CD14-positive monocyte (primary cell): Measurements from ENCODE around the gene NEK6. TPM values are rescaled to one million over a fixed set of nuclear protein-coding genes. Genes with fewer than 3 reads are reported as not detected.
A peak's percentile ranks its signal among the peaks of the same experiment; 100 is the strongest.

Experiments
- DNase-seq, 3 donors: peaks; one replicate each; pipeline ENCODE4 v3.0.0-alpha.2; 2011 to 2022
- H2AFZ ChIP-seq: 2 replicates; pipeline ENCODE4 v1.6.0; 2012; ENCODE audit warnings: mild to moderate bottlenecking, low read depth, low read length, inconsistent platforms; ENCODE audit not compliant: insufficient read depth, poor library complexity, severe bottlenecking
- H3K27ac ChIP-seq, 2 donors: 1 replicate in 1 of 2; 2 replicates in 1 of 2; pipeline ENCODE4 v1.5.1; 2012 to 2013; ENCODE audit warnings: low read length in 2 of 2, control low read depth in 1 of 2, inconsistent platforms in 1 of 2, low read depth in 1 of 2, mild to moderate bottlenecking in 1 of 2
- H3K27me3 ChIP-seq, 2 donors: one replicate each; pipeline versions ENCODE4 v1.6.0 to v1.6.1; 2011 to 2013; ENCODE audit warnings: low read length in 2 of 2; ENCODE audit not compliant: control insufficient read depth in 2 of 2, insufficient read depth in 2 of 2
- H3K36me3 ChIP-seq, 2 donors: replicated peaks in 1 of 2; 1 replicate in 1 of 2; 2 replicates in 1 of 2; pipeline versions ENCODE4 v1.5.1 to v1.6.1; 2012 to 2013; ENCODE audit warnings: low read length in 2 of 2, control low read depth in 1 of 2, inconsistent platforms in 1 of 2, mild to moderate bottlenecking in 1 of 2; ENCODE audit not compliant: insufficient read depth in 2 of 2, control insufficient read depth in 1 of 2
- H3K4me1 ChIP-seq, 2 donors: 1 replicate in 1 of 2; 2 replicates in 1 of 2; pipeline versions ENCODE4 v1.5.1 to v1.6.1; 2012 to 2013; ENCODE audit warnings: low read length in 2 of 2, control low read depth in 1 of 2, inconsistent platforms in 1 of 2, mild to moderate bottlenecking in 1 of 2, moderate library complexity in 1 of 2; ENCODE audit not compliant: insufficient read depth in 2 of 2, control insufficient read depth in 1 of 2
- H3K4me2 ChIP-seq: replicated peaks from 2 replicates; pipeline ENCODE3; 2012; ENCODE audit warnings: low read length, moderate library complexity, mild to moderate bottlenecking; ENCODE audit not compliant: poor library complexity, severe bottlenecking; ENCODE audit errors: extremely low read depth
- H3K4me3 ChIP-seq, 3 experiments: fragments of 200-600 bp in 1 of 3; sonication (generic) in 1 of 3; replicated peaks in 1 of 3; 1 replicate in 2 of 3; 2 replicates in 1 of 3; pipeline ENCODE4 v1.5.1; 2011 to 2013; ENCODE audit warnings: low read length in 3 of 3, mild to moderate bottlenecking in 3 of 3, control low read depth in 2 of 3, low read depth in 2 of 3, inconsistent platforms in 1 of 3, moderate library complexity in 1 of 3
- H3K79me2 ChIP-seq: 2 replicates; pipeline ENCODE4 v1.6.0; 2012; ENCODE audit warnings: mild to moderate bottlenecking, control low read depth, inconsistent platforms, low read length, moderate library complexity; ENCODE audit not compliant: insufficient read depth
- H3K9ac ChIP-seq: 2 replicates; pipeline ENCODE4 v1.6.0; 2017; ENCODE audit warnings: low read length, mild to moderate bottlenecking; ENCODE audit not compliant: insufficient read depth, poor library complexity, severe bottlenecking
- H3K9me3 ChIP-seq, 2 donors: replicated peaks in 1 of 2; 1 replicate in 1 of 2; 2 replicates in 1 of 2; pipeline versions ENCODE4 v1.5.1 to v1.6.1; 2012 to 2013; ENCODE audit warnings: low read length in 2 of 2, control low read depth in 1 of 2; ENCODE audit not compliant: control insufficient read depth in 1 of 2, insufficient read depth in 1 of 2
- H4K20me1 ChIP-seq: 2 replicates; pipeline ENCODE4 v1.6.0; 2012; ENCODE audit warnings: mild to moderate bottlenecking, low read length, control low read depth, moderate library complexity; ENCODE audit not compliant: insufficient read depth
- H3K27ac Mint-ChIP-seq, 7 donors: one replicate each; pipeline ENCODE4 v1.8.0; 2020; ENCODE audit warnings: mild to moderate bottlenecking in 7 of 7, mixed read lengths in 7 of 7, moderate library complexity in 6 of 7, inconsistent platforms in 2 of 7
- H3K27me3 Mint-ChIP-seq, 3 donors: one replicate each; pipeline ENCODE4 v1.8.0; 2021 to 2022; ENCODE audit warnings: low read depth in 3 of 3, mild to moderate bottlenecking in 3 of 3, mixed read lengths in 3 of 3, moderate library complexity in 3 of 3, inconsistent platforms in 1 of 3
- H3K36me3 Mint-ChIP-seq, 2 donors: one replicate each; pipeline ENCODE4 v1.8.0; 2020; ENCODE audit warnings: mixed read lengths in 2 of 2, inconsistent platforms in 1 of 2, mild to moderate bottlenecking in 1 of 2
- H3K4me1 Mint-ChIP-seq: one replicate; pipeline ENCODE4 v1.8.0; 2020; ENCODE audit warnings: mild to moderate bottlenecking, mixed read lengths
- H3K4me3 Mint-ChIP-seq, 2 donors: one replicate each; pipeline ENCODE4 v1.8.0; 2020; ENCODE audit warnings: mild to moderate bottlenecking in 2 of 2, mixed read lengths in 2 of 2, moderate library complexity in 1 of 2
- H3K9me3 Mint-ChIP-seq, 7 donors: one replicate each; pipeline ENCODE4 v1.8.0; 2020 to 2022; ENCODE audit warnings: mixed read lengths in 7 of 7, mild to moderate bottlenecking in 6 of 7, moderate library complexity in 6 of 7, inconsistent platforms in 2 of 7
- CTCF ChIP-seq: fragments of 200-600 bp; IDR thresholded peaks from one replicate; pipeline ENCODE4 v1.8.0; 2022; ENCODE audit warnings: antibody characterized with exemption, mild to moderate bottlenecking
- WGBS: methylation state at CpG from one replicate; pipeline ENCODE4 v1.1.5; 2013; ENCODE audit warnings: missing lambda C conversion rate; ENCODE audit not compliant: insufficient coverage; 5-methylcytosine and 5-hydroxymethylcytosine counted together
- intact Hi-C, 2 donors: fragments of 100-400 bp; cut with micrococcal nuclease; formaldehyde crosslinking; loops; one replicate each; pipeline versions ENCODE4 v1.15.0 to v1.15.1; 2023
- polyA plus RNA-seq, 3 donors: library from polyadenylated mRNA; depleted of rRNA in 1 of 3; unstranded in 2 of 3; stranded (reverse) in 1 of 3; fragments of 300-500 nt in 2 of 3; fragments of >200 nt in 1 of 3; fragmentation: Illumina TruSeq in 2 of 3; gene quantifications; 1 replicate in 2 of 3; 2 replicates in 1 of 3; pipeline ENCODE4 v1.2.3, GENCODE V29; 2012 to 2021

Gene NEK6
- polyA plus RNA-seq, 3 donors = 26.1 to 46.0 (median 35.8) TPM

GRCh38 chr9:124209279-124209678, 48.5 kb upstream of the NEK6 start:
- Histone ChIP-seq H3K79me2 (no peaks in the 10 kb centered on the region), H4K20me1 (no peaks in the 10 kb centered on the region), H3K27me3 (no peaks in the 10 kb centered on the region), H3K36me3 (no peaks in the 10 kb centered on the region), H3K4me2 (no peak overlapping the region), H3K9ac (no peak overlapping the region), H3K27ac (no peak overlapping the region), H3K4me3 (no peak overlapping the region), H3K4me1 (peaks cover 64 to 79% of the 10 kb centered on the region in 2 donors), H3K9me3 (no peaks in the 10 kb centered on the region), H2AFZ (no peak overlapping the region)
- DNase-seq = no peak
- Mint-ChIP-seq H3K4me3 (no peak overlapping the region), H3K36me3 (peaks cover 0 to 7% of the 10 kb centered on the region in 2 donors), H3K27ac (peak overlapping the region in 4 of 7 donors; percentile 6 to 30 (median 19)), H3K27me3 (peaks cover 0 to 3% (median 2%) of the 10 kb centered on the region in 3 donors), H3K9me3 (peaks cover 0 to 2% (median 0%) of the 10 kb centered on the region in 7 donors), H3K4me1 (peaks cover 76% of the 10 kb centered on the region)
- 85% methylated on average over 4 of the region's 7 CpGs for WGBS
- no peak for TF ChIP-seq CTCF
- intact Hi-C loops = no loop called here

GRCh38 chr9:124209774-124210173, 48.0 kb upstream of the NEK6 start:
- WGBS = 71% methylated on average over 2 of the region's 2 CpGs
- Mint-ChIP-seq H3K27me3 (peaks cover 0 to 3% (median 2%) of the 10 kb centered on the region in 3 donors), H3K4me1 (peaks cover 75% of the 10 kb centered on the region), H3K36me3 (peaks cover 0 to 7% of the 10 kb centered on the region in 2 donors), H3K27ac (peak overlapping the region in 5 of 7 donors; percentile 9 to 60 (median 31)), H3K4me3 (no peak overlapping the region), H3K9me3 (peaks cover 0 to 2% (median 0%) of the 10 kb centered on the region in 7 donors)
- H2AFZ ChIP-seq = no peak overlapping the region
- no peak for DNase-seq
- H3K27ac ChIP-seq = no peak overlapping the region
- no peak overlapping the region for H3K4me3 ChIP-seq
- intact Hi-C loops = no loop called here
- no peaks in the 10 kb centered on the region for H3K79me2 ChIP-seq
- H3K4me2 ChIP-seq = no peak overlapping the region
- no peaks in the 10 kb centered on the region for H3K36me3 ChIP-seq
- H3K9me3 ChIP-seq = no peaks in the 10 kb centered on the region
- H3K4me1 ChIP-seq = peaks cover 64 to 79% of the 10 kb centered on the region in 2 donors
- TF ChIP-seq CTCF = no peak
- no peak overlapping the region for H3K9ac ChIP-seq
- H4K20me1 ChIP-seq = no peaks in the 10 kb centered on the region
- no peaks in the 10 kb centered on the region for H3K27me3 ChIP-seq
